Neutrophil (primary cell): ENCODE data around the gene PKP1.
"Not testable (repeated sequence)": the region's sequence is repeated elsewhere in the genome, so short reads cannot be mapped to it uniquely, and the experiment has no call there.

ENCODE experiments used
- H3K27ac ChIP-seq: fragments of 200-600 bp; sonication (generic); 2 replicates; pipeline ENCODE4 v1.5.1; 2016; ENCODE audit warnings: mild to moderate bottlenecking, moderate library complexity
- H3K27me3 ChIP-seq: fragments of 200-600 bp; sonication (generic); 2 replicates; pipeline ENCODE4 v1.6.0; 2016; ENCODE audit warnings: mild to moderate bottlenecking
- H3K36me3 ChIP-seq: fragments of 200-600 bp; sonication (generic); 2 replicates; pipeline ENCODE4 v1.5.1; 2017
- H3K4me1 ChIP-seq, 2 experiments: fragments of 200-600 bp in 1 of 2; sonication (generic) in 1 of 2; 1 replicate in 1 of 2; 2 replicates in 1 of 2; pipeline versions ENCODE4 v1.5.1 to v1.6.1; 2013 to 2016; ENCODE audit warnings: low read depth in 1 of 2, low read length in 1 of 2, mild to moderate bottlenecking in 1 of 2, moderate library complexity in 1 of 2; ENCODE audit not compliant: control insufficient read depth in 1 of 2, insufficient read depth in 1 of 2
- H3K4me3 ChIP-seq, 2 experiments: fragments of 200-600 bp in 1 of 2; sonication (generic) in 1 of 2; 1 replicate in 1 of 2; 2 replicates in 1 of 2; pipeline ENCODE4 v1.5.1; 2013 to 2016; ENCODE audit warnings: low read depth in 1 of 2, low read length in 1 of 2, mild to moderate bottlenecking in 1 of 2, moderate library complexity in 1 of 2
- H3K9me3 ChIP-seq: fragments of 200-600 bp; sonication (generic); 2 replicates; pipeline ENCODE4 v1.5.1; 2016
- TF ChIP-seq, protein P1 (sequence below): fragments of 200-600 bp; sonication (generic); IDR thresholded peaks from 2 replicates; pipeline ENCODE4 v1.5.1; 2016; ENCODE audit warnings: antibody characterized with exemption

Gene PKP1

GRCh38 chr1:201282931-201283829 lies at the start of gene PKP1:
Gene PKP1 (plus strand): TSS chr1:201283506. CDS start chr1:201283703, 197 bp downstream.
- H3K27ac ChIP-seq = no peak within 1 kb of the TSS
- TF ChIP-seq, protein P1, sequence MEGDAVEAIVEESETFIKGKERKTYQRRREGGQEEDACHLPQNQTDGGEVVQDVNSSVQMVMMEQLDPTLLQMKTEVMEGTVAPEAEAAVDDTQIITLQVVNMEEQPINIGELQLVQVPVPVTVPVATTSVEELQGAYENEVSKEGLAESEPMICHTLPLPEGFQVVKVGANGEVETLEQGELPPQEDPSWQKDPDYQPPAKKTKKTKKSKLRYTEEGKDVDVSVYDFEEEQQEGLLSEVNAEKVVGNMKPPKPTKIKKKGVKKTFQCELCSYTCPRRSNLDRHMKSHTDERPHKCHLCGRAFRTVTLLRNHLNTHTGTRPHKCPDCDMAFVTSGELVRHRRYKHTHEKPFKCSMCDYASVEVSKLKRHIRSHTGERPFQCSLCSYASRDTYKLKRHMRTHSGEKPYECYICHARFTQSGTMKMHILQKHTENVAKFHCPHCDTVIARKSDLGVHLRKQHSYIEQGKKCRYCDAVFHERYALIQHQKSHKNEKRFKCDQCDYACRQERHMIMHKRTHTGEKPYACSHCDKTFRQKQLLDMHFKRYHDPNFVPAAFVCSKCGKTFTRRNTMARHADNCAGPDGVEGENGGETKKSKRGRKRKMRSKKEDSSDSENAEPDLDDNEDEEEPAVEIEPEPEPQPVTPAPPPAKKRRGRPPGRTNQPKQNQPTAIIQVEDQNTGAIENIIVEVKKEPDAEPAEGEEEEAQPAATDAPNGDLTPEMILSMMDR = no peak
- H3K36me3 ChIP-seq = no peaks in the 10 kb centered on the region
- H3K4me3 ChIP-seq = no peak within 1 kb of the TSS
- H3K4me1 ChIP-seq = no peaks in the 10 kb centered on the region
- peaks cover 93% of the 10 kb centered on the region for H3K27me3 ChIP-seq
- no peaks in the 10 kb centered on the region for H3K9me3 ChIP-seq

DNA sequence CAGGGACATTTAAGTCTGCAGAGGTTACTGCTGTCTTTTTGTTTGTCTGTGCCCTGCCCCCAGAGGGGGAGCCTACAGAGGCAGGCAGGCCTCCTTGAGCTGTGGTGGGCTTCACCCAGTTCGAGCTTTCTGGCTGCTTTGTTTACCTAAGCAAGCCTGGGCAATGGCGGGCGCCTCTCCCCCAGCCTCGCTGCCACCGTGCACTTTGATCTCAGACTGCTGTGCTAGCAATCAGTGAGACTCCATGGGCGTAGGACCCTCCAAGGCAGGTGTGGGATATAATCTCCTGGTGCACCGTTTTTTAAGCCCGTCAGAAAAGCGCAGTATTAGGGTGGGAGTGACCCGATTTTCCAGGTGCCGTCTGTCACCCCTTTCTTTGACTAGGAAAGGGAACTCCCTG lies 43.7 kb upstream of the PKP1 start:
- H3K4me3 ChIP-seq, H3K27ac ChIP-seq: not testable (repeated sequence)
- H3K4me1 ChIP-seq = peaks cover 9 to 12% of the 10 kb centered on the region in 2 experiments

DNA sequence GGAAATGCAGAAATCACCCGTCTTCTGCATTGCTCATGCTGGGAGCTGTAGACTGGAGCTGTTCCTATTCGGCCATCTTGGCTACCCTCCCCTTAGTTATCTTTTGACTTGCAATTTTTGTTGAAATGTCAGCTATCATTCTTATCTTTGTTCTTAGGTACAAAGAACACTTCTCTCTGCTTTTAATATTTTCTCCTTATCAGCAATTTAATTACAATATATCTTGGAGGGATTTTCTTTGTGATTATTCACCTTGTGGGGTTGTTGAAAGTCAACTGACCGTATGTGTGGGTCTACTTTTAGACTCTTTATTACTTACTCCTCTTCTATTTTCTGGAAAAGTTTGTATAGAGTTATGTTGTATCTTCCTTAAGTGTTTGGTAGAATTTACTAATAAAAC lies 43.1 kb upstream of the PKP1 start:
- TF ChIP-seq, protein P1 = no peak
- H3K27me3 ChIP-seq = no peaks in the 10 kb centered on the region
- H3K4me1 ChIP-seq = peaks cover 9 to 12% of the 10 kb centered on the region in 2 experiments
- H3K9me3 ChIP-seq = no peaks in the 10 kb centered on the region
- no peak overlapping the region for H3K4me3 ChIP-seq
- H3K27ac ChIP-seq = no peak overlapping the region
- H3K36me3 ChIP-seq = no peaks in the 10 kb centered on the region

More for the DNA sequence above, 43.7 kb upstream of the PKP1 start:
- not testable (repeated sequence) for H3K36me3 ChIP-seq, H3K9me3 ChIP-seq, H3K27me3 ChIP-seq

DNA sequence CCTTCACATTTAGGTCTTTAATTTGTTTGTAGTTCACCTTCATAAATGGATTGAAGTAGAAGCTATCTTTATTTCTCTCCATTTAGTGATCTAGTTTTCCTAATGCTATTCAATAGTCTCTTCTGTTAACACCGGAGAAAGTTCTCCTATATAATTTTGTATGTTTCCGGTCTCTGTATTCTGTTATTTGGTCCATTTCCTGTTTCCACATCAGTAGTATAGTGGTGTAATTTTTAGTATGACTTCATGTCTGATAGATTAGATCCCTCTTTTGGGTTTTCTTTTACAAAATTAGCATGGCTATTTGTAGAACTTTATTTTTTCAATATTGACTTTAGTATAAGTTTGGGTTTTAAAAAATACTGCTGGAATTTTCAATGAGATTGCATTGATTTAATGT lies 41.6 kb upstream of the PKP1 start:
- Histone ChIP-seq H3K27me3 (no peaks in the 10 kb centered on the region), H3K27ac (no peak overlapping the region)
- TF ChIP-seq, protein P1 = no peak

DNA sequence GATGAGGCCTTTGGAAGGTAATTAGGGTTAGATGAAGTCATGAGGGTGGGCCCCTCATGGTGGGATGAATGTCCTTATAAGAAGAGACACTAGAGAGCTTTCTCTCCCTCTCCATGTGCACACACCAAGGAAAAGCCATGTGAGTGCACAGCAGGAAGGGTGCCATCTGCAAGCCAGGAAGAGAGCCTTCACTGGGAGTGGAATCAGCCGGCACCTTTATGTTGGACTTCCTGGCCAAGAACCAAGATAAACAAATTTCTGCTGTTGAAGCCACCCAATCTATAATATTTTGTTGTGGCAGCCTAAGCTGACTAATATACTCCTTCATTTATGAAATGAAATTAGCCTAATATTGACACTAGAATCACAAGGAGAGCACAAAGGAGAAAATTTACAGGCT lies 38.2 kb upstream of the PKP1 start:
- TF ChIP-seq, protein P1 = no peak
- Histone ChIP-seq H3K27me3 (no peaks in the 10 kb centered on the region), H3K4me1 (peaks cover 9 to 12% of the 10 kb centered on the region in 2 experiments)

More for the DNA sequence above, 41.6 kb upstream of the PKP1 start:
- no peaks in the 10 kb centered on the region for H3K36me3 ChIP-seq
- H3K4me1 ChIP-seq = peaks cover 9 to 12% of the 10 kb centered on the region in 2 experiments
- H3K4me3 ChIP-seq = no peak overlapping the region
- H3K9me3 ChIP-seq = no peaks in the 10 kb centered on the region

More for the DNA sequence above, 38.2 kb upstream of the PKP1 start:
- H3K4me3 ChIP-seq = no peak overlapping the region
- no peaks in the 10 kb centered on the region for H3K36me3 ChIP-seq
- no peak overlapping the region for H3K27ac ChIP-seq
- no peaks in the 10 kb centered on the region for H3K9me3 ChIP-seq
